CD4-positive, alpha-beta T cell treated with Interleukin-4 for 4 hours (primary cell): ENCODE measurements around the gene TBXT.
"Not testable (repeated sequence)": the region's sequence is repeated elsewhere in the genome, so short reads cannot be mapped to it uniquely, and the experiment has no call there.

Experiments
- DNase-seq: peaks from one replicate; pipeline ENCODE4 v3.0.0-alpha.2; 2020

Gene TBXT

GRCh38 chr6:166167801-166168615 lies at the start of gene TBXT:
Gene TBXT, minus strand, starts transcription at chr6:166167851. Its CDS starts 260 bp downstream, at chr6:166167591.
- no peak for DNase-seq

DNA sequence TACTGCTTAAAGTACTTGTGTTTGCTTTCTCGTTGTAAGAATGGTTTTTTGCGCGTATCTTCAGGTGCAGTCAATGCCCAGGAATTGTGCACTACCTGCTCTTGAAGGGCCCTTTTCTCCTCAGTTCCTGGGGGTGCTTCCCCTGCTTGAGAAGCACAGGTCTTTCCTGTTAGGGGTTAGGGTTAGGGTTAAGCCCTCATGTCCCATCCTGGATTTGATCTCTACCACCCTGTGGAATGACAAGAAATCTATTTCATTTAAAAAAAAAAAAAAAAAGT lies 39.6 kb upstream of the TBXT start:
- DNase-seq, result no peak

GRCh38 chr6:166206510-166207283 lies 39.0 kb upstream of the TBXT start:
- no peak for DNase-seq

DNA sequence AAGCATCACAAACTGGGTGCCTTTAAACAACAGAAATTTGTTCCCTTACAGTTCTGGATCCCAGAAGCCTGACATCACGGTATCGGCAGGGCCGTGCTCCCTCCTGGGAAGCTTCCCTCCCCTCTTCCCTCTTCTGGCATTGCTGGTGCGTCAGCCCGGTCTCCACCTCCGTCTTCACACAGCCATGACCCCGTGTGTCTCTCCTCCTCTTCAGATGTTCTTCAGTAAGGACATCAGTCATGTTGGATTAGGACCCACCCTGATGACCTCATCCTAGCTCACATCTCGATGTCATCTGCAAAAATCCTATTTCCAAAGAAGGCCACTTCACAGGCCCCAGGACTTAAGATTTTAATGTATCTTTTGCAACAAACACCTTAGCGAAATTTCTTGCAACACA lies 38.4 kb upstream of the TBXT start:
- DNase-seq, result no peak

DNA sequence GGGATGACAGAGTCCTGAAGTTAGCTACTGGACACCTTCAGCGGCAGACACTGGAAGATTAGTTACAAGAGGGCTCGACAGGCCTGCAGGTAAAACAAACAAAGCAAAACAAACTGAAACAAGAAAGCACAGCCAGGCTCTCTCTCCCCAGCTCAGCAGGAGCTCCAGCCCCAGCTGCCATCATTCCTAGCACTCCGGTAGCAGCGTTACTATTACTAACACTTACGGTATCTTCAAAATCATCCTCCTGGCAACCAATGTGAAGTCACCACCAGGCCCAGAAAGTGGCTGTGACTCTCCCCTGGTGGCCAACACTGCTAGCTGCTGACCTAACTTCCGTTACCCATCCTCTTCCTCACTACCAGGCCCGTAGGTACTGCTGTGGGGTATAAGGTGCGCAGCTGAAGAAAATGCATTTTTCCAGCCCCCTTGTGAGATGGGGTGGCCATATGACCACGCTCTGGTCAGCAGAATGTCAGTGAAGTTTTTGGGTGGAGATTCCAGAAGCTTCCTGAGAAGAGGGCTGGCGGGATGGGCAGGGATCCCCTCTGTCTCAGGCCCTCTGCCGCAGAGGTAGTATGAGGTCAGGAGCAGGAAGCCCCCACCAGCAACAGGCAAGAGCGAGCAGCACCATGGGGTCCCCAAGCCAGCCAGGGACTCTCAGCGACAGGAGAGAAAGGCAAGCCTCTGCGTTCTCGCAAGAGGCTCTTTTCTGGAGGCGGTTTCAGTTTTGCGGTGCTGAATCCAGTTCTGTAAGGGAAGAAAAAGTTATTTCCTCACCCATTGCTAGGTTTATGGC lies 37.4 kb upstream of the TBXT start:
- DNase-seq, result no peak

GRCh38 chr6:166203641-166204222 lies 36.1 kb upstream of the TBXT start:
- DNase-seq, result no peak

- no peak for DNase-seq
Observed at GRCh38 chr6:166203003-166203640, 35.5 kb upstream of the TBXT start.

DNA sequence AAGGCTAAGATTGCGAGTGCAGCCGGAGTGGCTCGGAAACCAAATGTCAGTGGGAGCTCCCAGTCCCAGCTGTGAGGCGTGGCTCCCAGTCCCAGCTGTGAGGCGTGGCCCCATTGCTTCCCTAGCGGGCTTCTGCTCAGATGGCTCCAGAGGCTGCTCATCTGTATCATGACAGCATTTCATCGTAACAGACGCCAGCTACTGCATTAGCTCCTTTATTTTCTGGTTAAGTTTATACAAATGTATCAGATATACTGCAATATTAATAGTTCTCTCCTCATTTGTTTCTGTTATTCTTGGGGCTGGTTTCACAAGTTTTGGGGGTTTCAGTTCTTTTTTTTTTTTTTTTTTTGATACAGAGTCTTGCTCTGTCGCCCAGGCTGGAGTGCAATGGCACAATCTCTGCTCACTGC lies 34.7 kb upstream of the TBXT start:
- DNase-seq, result no peak

DNA sequence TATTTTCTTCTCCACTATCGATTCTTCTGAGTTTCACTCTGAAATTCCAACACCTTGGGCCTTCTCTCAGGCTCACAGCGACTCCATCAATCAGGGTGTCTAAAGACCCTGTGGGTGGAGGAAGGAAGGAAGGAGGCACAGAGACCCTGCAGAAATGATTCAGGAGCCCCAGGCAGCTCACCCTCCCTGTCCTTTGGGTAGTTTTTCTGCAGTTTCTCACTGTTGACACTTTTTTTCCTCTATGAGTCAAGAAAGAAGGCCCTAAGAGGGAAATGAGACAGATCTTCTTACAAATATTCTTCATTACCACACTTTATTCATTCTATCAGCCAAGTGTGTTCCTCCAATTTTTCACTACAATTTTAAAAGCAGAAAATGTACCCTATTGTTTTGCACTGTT lies 34.2 kb upstream of the TBXT start:
- DNase-seq, result no peak

- no peak for DNase-seq
Observed at GRCh38 chr6:166197361-166197760, 29.7 kb upstream of the TBXT start.

DNA sequence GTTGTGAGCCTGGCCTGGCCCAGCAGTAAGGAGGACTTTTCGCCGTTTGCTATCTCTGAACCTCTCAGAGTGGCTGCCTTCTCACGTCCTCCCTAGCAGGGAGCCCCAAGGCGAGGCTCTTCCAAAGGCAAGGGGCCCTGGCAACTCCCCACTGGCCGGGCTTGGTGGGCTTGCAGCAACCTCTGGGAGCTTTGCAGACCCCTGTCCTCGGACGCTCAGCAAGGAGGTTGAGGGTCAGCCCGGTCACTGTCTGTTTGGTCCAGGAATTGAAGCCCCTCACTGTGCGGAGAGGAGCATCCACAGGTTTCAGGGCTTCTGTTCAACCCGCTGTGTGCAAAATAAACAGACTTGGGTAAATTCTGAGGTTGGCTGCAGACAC lies 28.2 kb upstream of the TBXT start:
- DNase-seq, result no peak

DNA sequence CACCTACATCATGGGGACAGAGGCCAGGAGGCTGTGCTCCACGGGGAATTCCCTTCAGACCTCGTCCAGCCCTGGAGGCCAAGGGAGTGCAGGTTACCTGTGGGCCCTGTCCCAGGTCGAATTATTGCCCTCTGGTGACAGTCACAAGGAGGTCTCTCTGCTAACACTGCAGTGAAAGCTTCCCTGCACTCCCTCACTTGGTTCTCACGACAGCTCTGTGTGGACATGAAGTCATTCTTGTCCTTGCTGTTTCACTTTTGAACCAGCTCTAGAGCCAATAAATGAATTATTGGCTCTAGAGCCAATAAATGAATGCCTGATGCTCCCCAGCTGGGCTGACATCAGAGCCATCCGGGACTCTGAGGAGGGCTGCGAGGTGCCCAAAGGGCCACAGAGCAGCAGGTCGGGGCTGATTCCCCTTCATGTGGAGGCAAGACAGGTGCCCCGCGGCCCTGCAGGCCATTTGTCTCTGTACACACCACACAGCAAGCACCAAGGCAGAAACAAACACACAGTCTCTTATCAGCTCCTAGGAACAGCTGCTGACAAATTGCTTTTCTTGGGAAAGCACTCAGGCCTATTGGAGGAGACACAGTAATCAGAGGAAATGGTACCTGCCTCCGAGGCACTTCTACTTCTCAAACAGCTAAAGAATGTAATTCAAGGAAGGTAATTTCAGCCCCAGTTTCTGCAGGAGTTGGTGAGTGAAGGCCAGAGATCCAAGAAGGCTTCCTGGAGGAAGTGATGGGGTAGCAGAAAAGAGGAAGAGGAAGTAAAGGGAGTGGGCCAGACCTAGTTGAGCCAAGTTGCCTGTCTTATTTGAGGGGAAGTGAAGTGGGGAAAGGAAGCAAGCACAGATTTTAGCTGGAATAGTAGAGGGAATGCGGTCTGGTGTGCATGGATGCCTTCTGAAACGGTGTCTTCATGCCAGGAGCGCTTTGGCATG lies 27.5 kb upstream of the TBXT start:
- DNase-seq, result no peak

DNA sequence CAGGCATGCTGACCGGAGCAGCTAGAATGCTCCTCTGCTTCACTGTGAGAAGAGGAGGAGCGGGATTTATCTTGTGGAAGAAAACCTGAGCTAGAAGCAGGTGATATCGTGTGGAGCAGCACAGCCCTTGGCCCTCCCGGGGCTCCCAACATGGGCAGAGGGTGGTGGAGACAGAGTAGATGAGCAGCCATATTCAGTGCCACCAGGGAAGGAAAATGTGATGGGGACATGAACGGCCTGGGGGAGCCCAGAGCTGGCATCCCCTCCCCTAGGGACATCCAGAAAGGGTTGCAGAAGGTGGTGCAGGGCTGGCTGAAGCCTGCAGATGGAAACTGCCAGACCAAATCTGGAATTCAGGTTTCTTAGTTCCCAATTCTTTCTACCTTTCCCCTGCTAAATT lies 24.9 kb upstream of the TBXT start:
- no peak for DNase-seq

GRCh38 chr6:166192136-166192535 lies 24.5 kb upstream of the TBXT start:
- DNase-seq, result no peak

GRCh38 chr6:166179704-166180103 lies 12.1 kb upstream of the TBXT start:
- DNase-seq, result no peak

GRCh38 chr6:166176106-166176505 lies 8.5 kb upstream of the TBXT start:
- no peak for DNase-seq

GRCh38 chr6:166175093-166175492 lies 7.4 kb upstream of the TBXT start:
- not testable (repeated sequence) for DNase-seq

GRCh38 chr6:166174031-166174430 lies 6.4 kb upstream of the TBXT start:
- DNase-seq, result no peak

DNA sequence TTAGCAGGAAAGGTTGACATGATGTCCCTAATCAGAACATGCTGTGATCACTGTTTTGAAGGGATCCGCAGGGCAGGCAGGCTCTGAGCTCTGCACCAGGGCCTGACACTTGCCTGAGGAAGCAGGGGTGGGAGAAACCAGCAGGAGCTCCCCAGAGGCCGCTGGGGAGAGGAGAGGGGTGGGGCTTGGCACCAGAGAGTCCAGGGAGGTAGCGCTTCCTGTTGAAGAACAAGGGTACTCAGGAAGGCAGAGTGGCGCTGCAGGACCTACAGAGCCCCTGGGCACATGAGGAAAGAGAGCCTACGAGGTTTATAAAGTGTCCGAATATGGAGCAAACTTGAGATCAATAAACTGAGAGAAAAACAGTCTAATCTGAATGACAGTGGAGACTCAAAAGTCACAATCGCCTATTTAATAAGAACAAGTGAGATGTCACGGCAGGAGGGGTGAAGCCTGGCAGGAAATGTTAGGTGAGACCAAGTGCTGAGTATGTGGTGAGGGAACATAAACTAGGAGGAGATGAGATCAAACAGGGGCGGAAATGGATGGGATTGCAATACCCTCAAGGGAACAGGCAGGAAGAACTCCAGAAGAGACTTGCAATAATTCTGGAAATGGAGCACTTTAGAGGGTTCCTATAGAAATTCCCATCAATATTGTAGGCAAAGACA lies 5.8 kb upstream of the TBXT start:
- no peak for DNase-seq

GRCh38 chr6:166172546-166172945 lies 4.9 kb upstream of the TBXT start:
- DNase-seq, result no peak
